Astrocyte of the spinal cord (primary cell): ENCODE data around the gene ABCB6.

Experiments
- DNase-seq: peaks from one replicate; pipeline ENCODE4 v3.0.0; 2011; ENCODE audit warnings: low read depth, low spot score
- H3K4me3 ChIP-seq: 2 replicates; pipeline ENCODE4 v1.5.1; 2011; ENCODE audit warnings: low read depth, mild to moderate bottlenecking, low read length, moderate library complexity
- in situ Hi-C: cut with HindIII; loops from 2 replicates; pipeline ENCODE4 v1.10.0; 2017; ENCODE audit warnings: low sequenced_read_pairs
- TF ChIP-seq, protein P1 (sequence below): IDR thresholded peaks from 2 replicates; pipeline ENCODE4 v1.5.1; 2012; ENCODE audit warnings: low read depth, mild to moderate bottlenecking, low read length, inconsistent platforms

Gene ABCB6

DNA sequence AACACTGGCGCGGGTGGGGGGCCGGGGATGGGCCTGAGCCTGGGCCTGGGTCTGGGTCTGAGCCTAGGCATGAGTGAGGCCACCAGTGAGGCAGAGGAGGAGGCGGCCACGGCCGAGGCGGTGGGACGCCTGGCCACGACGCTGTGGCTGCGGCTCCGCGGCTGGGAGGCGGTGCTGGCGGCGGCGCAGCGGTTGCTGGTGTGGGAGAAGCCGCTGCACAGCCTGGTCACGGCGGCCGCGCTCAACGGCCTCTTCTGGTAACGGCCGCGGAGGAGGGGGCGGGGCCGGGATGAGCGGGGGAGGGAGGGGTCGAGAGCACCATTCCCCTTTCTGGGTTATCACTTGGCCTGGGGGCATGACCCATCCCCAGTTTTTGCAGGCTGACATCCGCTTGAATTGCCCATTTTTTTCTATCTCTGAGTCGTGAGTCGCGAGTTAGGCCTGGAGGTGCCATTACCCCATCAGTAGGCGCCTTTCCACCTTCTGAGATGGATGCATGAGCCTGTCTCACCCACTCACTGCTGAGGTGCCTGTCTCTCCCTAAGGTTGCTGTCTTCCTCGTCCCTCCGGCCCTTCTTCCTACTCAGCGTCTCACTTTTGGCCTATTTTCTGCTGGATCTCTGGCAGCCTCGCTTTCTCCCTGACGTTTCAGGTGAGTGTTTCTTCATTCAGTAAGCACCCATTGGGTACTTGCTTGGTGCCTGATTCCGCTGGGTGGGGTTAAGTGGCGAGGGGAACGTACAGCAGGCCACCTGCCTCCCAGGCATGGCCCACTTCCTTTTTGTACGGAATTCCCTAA is 40.2 kb downstream of the ABCB6 start:
- TF ChIP-seq, protein P1, sequence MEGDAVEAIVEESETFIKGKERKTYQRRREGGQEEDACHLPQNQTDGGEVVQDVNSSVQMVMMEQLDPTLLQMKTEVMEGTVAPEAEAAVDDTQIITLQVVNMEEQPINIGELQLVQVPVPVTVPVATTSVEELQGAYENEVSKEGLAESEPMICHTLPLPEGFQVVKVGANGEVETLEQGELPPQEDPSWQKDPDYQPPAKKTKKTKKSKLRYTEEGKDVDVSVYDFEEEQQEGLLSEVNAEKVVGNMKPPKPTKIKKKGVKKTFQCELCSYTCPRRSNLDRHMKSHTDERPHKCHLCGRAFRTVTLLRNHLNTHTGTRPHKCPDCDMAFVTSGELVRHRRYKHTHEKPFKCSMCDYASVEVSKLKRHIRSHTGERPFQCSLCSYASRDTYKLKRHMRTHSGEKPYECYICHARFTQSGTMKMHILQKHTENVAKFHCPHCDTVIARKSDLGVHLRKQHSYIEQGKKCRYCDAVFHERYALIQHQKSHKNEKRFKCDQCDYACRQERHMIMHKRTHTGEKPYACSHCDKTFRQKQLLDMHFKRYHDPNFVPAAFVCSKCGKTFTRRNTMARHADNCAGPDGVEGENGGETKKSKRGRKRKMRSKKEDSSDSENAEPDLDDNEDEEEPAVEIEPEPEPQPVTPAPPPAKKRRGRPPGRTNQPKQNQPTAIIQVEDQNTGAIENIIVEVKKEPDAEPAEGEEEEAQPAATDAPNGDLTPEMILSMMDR, result no peak
- DNase-seq, result peak; percentile 19
- peak overlapping the region; percentile 70 for H3K4me3 ChIP-seq
- in situ Hi-C loops, result no loop called here

DNA sequence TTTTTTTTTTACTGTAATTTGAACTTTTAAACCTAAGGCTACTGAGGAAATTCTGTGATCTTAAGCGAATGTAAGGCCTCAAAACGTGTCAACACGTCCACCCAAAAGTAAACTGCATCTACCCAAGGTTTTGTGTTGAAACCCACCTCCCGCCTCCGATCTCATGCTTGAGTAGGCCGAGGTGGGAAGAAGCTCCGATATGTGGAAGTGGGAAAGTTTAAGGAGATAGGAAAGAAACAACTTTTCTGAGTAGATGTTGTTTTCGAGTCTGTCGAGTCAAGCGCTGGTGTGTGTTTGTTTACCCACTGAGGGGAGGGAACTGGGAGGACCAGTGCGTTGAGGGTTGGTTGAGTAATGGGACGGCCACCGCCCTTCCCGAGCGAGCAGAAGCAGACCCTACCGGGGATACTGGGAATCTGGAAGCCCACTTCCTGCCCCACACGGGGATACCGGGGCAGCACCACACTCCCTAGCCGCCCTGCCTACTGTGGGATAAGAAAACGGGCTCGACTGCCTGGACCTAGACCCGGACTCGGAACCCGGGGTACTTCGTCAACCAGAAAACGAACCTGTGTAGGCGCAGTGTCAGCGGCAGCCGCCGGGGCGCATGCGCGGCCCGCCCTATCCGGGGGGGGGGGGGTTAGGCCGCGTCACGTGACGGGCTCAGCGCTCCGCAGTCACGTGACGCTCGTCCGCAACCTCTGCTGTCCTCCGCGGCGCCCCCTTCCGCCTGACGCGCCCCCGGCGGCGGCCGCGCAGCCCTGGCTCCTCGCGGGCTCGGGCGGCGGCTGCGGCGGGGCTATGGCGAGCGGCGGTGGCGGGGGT is 41.0 kb downstream of the ABCB6 start, which contains the start of gene RETREG2:
RETREG2 (plus strand) TSS at position 724 of the 825 bp plus-strand sequence; CDS start at position 802, 78 bp downstream.
- H3K4me3 ChIP-seq, result peak within 1 kb of the TSS; percentile 75
- TF ChIP-seq, protein P1, result no peak
- DNase-seq, result peak; percentile 94
- in situ Hi-C loops, result no loop called here

DNA sequence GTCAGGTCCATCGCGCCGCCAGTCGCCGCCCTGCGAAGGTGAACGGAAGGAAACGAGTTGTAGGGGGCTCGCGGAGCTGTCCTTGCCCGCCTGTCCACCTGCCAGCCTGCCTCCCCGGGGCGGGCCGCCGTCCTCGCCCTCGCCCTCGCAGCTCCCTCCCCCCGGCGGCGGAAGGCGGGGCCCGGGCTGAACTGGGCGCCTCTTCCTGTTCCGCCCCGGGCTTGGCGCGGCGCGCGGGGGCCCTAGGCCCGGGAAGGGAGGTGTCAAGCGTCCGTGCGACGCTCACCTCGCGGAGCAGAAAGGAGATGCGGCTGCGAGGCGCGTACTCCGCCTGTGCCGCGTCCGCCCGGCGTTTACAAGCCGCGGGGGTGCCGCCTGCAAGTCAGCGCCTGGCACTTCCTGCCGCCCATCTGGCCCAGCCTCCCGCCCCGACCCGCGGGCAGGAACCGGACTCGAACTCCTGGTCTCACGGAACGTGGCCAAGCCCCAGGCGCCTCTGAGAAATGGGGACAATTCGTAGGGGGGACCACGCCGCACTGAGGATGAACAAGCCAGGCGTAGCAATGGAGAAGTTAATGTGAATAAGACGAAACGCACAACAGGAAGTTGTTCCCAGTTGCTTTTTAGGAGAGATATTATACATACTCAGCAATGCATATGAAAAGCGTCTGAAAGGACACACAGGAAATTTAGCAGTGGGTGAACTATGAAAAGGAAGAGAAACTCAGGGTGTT is 41.8 kb downstream of the ABCB6 start, which contains the start of gene CNPPD1:
CNPPD1 (minus strand) TSS at position 108 of the 734 bp plus-strand sequence; CDS start at position 11, 97 bp downstream.
- in situ Hi-C loops, result no loop called here
- DNase-seq, result peak; percentile 78
- peak within 1 kb of the TSS; percentile 75 for H3K4me3 ChIP-seq
- TF ChIP-seq, protein P1, result no peak

DNA sequence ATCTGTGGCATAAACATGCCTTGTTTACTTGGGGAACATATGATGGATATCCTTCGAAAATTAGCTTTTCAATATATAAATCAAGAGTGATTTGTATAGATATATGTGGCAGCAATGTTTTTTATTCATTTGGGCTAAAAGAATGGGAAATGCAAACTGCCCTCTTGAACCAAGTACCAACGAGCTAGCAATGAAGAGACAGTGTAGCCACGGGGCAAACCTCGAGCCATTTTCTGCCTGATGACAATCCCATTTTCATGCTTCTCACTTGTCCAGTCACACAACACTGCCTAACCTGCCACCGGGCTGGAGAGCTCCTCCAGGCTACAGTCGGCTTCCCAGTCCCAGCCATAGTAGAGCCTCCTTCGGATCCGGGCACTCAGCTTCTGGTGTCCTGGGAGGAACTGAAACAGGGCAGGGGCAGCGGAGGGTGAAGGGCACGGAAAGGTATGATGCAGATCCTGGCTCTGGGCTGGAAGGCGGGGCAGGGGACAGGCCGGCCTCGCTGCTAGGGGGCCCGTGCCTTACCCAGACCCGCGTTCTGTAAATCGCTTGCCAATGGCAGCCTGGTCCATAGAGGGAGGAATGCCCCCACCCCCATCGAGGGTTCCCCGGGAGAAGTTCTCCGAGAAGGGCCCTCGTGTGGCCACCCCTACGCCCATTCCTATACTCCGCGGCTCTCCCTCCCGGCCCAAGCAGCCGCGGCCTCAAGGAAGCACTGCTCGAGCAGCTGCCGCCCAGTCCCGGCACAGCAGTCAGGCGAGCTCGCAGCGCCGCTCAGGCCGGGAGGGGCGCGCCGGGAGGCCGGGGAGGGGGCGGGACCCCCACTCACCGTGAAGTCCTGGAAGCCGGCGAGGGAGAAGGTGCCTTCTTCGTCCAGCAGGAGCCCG is 42.6 kb downstream of the ABCB6 start:
- peak overlapping the region; percentile 75 for H3K4me3 ChIP-seq
- TF ChIP-seq, protein P1, result peak; percentile 5
- DNase-seq, result peak; percentile 41
- in situ Hi-C loops, result no loop called here

DNA sequence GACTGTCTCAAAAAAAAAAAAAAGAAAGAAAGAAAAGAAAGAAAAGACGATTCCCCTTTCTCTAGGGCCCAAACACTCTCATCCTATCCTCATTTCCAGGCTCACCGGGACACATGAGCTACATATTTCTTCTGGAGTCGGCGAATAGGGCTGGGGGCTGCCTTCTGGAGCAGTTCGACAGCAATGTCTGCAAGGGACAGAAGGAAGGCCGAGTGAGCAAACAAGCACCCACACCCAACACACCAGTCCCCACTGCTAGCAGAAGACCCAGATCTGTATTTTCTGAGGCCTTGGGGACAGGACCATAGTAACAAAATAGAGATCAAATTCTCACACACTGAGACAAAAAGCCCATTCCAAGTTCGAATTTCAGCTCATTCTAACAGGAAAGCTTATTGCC is 43.3 kb downstream of the ABCB6 start:
- in situ Hi-C loops, result no loop called here
- TF ChIP-seq, protein P1, result no peak
- H3K4me3 ChIP-seq, result peak overlapping the region; percentile 75
- no peak for DNase-seq
